ENCODE measurements around the gene SFXN3. TPM values are rescaled to one million over a fixed set of nuclear protein-coding genes. Genes with fewer than 3 reads are reported as not detected.
A peak's percentile ranks its signal among the peaks of the same experiment; 100 is the strongest.

Gene SFXN3
- total RNA-seq, 1 experiment from 2014 or later: 52.4 TPM

DNA sequence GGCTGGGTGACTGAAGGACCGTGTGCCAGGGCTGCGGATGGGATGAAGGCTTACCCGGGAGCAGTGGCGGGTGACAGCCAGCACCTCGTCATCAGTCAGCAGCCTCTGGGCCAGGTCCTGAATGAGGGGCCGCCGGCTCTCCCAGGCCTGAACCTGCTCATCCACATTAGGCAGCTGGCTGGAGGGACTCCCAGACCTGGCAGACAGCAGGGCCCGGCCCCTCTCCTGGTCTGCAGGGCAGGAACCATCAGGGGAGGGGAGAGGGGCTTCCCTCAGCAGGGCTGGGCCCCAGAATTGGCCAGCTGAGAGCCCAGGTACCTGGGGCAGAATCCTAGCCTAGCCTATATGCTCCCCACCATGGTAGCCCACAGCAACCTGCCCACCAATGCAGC, 15.5 kb upstream of the SFXN3 start:
- Histone ChIP-seq H3K36me3 (no peaks in the 10 kb centered on the region), H3K4me1 (replicated peaks) (peaks cover 55% of the 10 kb centered on the region), H3K4me3 (no peak overlapping the region), H3K27ac (no peak overlapping the region), H3K9me3 (replicated peaks) (no peaks in the 10 kb centered on the region), H3K27me3 (replicated peaks) (no peaks in the 10 kb centered on the region)
- no peak for DNase-seq (ENCODE audit: low read depth in 1 of 2, low spot score in 2 of 2)

DNA sequence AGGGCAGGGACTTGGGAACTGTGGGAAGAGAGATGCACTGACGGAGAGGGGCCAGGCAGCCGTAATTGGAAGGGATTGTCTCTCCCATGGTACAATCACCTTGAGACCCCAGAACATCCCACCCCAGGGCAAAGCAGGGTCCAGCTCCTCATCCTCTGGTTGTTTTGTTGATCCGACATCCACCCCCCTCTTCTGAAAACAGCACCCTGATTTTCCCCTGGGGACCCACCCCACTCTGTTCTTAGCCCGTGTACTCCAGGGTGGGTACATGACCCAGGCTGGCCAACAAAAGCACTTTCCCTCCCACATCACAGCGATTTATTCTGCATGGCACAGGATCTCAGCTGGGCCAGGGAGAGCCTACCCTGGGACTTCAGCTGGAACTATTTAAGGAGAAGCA, 14.2 kb upstream of the SFXN3 start:
- H3K27ac ChIP-seq: no peak overlapping the region
- no peak overlapping the region for H3K4me3 ChIP-seq
- H3K27me3 ChIP-seq (replicated peaks): no peaks in the 10 kb centered on the region
- H3K36me3 ChIP-seq: no peaks in the 10 kb centered on the region
- H3K4me1 ChIP-seq (replicated peaks): peaks cover 42% of the 10 kb centered on the region
- DNase-seq (ENCODE audit: low read depth in 1 of 2, low spot score in 2 of 2): no peak
- no peaks in the 10 kb centered on the region for H3K9me3 ChIP-seq (replicated peaks)

DNA sequence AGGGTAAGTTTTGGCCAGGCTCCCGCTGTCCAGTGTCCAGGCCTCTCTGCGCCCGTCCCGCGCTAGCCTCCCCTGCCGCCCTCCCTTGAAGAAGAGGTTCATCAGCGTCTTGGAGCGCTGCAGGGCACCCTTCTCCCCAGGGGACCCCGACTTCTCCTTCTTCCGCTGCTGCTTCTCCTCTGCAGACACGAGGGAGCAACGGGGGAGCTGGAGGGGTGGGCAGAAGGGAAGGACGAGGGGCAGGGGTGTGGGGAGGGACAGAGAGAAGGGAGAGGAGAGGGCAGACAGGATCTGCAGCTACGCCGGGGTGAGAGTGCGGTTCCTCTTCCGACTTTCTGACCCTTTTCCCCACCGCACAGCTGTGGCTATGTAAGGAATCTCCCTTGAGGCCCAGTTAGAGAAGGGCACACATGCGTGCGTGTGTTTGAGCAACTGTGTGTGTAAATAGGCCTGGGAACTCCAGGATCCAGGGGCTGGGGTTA, 12.9 kb upstream of the SFXN3 start:
- no peaks in the 10 kb centered on the region for H3K27me3 ChIP-seq (replicated peaks)
- no peaks in the 10 kb centered on the region for H3K9me3 ChIP-seq (replicated peaks)
- no peak for DNase-seq (ENCODE audit: low read depth in 1 of 2, low spot score in 2 of 2)
- H3K4me3 ChIP-seq: no peak overlapping the region
- no peaks in the 10 kb centered on the region for H3K36me3 ChIP-seq
- H3K4me1 ChIP-seq (replicated peaks): peaks cover 29% of the 10 kb centered on the region
- no peak overlapping the region for H3K27ac ChIP-seq

DNA sequence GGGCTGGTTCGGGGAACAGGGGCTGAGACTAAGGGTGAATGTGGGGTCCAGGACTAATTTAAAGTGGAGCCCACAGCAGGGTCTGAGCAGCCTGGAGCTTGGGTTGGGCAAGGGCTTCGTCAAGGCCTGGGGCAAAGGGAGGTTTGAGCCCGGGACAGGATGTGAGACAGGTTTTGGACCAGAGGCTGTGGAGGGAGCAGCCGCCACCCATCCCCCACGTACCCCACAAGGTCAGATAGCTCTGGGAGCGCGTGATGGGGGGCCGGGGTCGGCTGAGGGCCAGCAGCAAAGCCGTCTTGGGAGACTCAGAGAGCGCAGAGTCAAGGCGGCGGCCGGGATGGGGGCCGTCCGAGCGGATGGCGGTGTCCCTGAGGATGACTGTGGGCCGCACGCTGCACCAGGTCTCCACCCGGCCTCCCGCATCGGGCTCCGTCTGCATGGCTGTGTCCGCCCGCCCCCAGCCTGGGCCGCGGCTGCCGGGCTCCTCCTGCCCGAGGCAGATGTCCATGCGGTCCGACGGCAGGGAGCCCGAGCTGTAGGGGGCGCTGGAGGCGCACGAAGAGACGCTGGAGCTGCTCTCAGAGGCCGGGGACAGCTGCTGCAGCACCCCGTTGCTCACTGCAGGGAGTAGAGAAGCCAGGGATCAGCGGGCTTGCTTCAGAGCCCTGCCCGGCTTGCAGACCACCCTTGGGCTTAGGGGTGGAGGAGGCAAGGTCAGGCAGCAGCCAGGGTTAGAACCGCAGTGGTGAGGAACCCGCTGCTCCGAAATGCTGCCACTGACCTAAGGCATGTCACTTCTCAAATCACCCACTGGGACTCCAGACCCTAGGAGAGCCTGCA, 12.2 kb upstream of the SFXN3 start:
- no peaks in the 10 kb centered on the region for H3K36me3 ChIP-seq
- no peaks in the 10 kb centered on the region for H3K9me3 ChIP-seq (replicated peaks)
- DNase-seq (ENCODE audit: low read depth in 1 of 2, low spot score in 2 of 2): peak; percentile 73 to 90
- no peak overlapping the region for H3K27ac ChIP-seq
- H3K27me3 ChIP-seq (replicated peaks): no peaks in the 10 kb centered on the region
- peaks cover 22% of the 10 kb centered on the region for H3K4me1 ChIP-seq (replicated peaks)
- H3K4me3 ChIP-seq: no peak overlapping the region

DNA sequence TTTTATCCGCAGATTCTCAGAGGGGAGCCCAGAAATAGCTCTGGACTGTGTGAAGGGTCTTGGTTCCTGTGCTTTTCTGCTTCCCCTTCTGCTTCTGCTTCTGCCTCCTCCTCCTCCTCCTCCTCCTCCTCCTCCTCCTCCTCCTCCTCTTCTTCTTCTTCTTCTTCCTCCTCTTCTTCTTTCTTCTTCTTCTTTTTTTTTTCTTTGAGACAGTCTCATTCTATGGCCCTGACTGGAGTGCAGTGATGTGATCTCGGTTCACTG, 11.7 kb upstream of the SFXN3 start:
- H3K27me3 ChIP-seq (replicated peaks): no peaks in the 10 kb centered on the region
- H3K4me1 ChIP-seq (replicated peaks): peaks cover 17% of the 10 kb centered on the region
- no peak overlapping the region for H3K27ac ChIP-seq
- no peak overlapping the region for H3K4me3 ChIP-seq
- H3K36me3 ChIP-seq: no peaks in the 10 kb centered on the region
- no peaks in the 10 kb centered on the region for H3K9me3 ChIP-seq (replicated peaks)
- DNase-seq (ENCODE audit: low read depth in 1 of 2, low spot score in 2 of 2): no peak

DNA sequence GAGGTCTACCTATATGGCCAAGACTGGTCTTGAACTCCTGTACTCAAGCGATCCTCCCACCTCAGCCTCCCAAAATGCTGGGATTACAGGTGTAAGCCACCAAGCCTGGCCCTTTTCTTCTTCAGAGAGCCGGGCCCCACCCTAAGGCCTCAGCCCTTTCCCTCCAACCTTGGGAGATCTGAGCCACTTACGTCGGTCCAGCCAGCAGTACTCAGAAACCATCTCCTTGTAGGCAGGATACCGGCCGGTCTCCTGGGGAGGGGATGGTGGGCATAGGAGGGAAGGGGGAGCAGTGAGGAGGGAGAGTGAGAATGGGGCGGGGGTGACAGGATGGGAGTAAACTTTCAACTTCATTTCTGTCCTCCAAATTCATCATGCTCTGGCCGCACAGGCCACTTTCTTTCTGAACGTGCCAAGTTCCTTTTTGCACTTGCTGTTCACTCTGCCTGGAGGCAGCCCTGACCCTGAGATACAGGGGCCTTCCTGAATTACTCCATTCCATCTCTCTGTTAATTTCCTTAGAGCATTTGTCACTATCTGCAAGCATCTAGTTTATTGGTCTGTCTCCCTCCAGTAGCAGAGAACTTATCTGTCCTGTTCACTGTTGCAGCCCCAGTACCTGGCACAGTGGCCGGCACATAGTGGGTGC, 10.5 kb upstream of the SFXN3 start:
- no peaks in the 10 kb centered on the region for H3K36me3 ChIP-seq
- H3K9me3 ChIP-seq (replicated peaks): no peaks in the 10 kb centered on the region
- no peak overlapping the region for H3K4me3 ChIP-seq
- no peaks in the 10 kb centered on the region for H3K27me3 ChIP-seq (replicated peaks)
- DNase-seq (ENCODE audit: low read depth in 1 of 2, low spot score in 2 of 2): no peak
- H3K27ac ChIP-seq: no peak overlapping the region
- peaks cover 7% of the 10 kb centered on the region; the same call in 1 of the 2 replicates for H3K4me1 ChIP-seq (replicated peaks)

DNA sequence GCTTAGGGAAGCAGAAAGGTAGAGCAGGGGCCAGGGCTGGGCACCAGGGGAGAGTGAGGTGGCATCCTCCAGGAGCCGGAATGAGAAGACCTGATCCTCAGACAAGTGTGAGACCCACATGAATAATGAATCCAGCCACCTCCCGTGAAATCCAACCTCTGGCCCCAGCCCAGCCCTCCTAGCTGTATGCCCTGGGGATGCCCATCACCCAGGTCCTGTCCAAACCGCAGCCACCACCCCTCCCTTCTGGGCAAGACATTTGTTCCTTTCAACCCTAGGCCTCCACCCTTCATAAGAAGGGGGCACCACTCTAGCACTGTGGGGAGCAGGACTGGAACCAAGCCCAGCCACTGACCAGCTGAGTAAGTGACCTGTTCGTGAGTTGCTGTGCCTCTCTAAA, 9.8 kb upstream of the SFXN3 start:
- Histone ChIP-seq H3K4me1 (replicated peaks) (peaks cover 7% of the 10 kb centered on the region; the same call in 1 of the 2 replicates), H3K9me3 (replicated peaks) (no peaks in the 10 kb centered on the region), H3K36me3 (no peaks in the 10 kb centered on the region), H3K27me3 (replicated peaks) (no peaks in the 10 kb centered on the region), H3K4me3 (no peak overlapping the region), H3K27ac (no peak overlapping the region)
- no peak for DNase-seq (ENCODE audit: low read depth in 1 of 2, low spot score in 2 of 2)

DNA sequence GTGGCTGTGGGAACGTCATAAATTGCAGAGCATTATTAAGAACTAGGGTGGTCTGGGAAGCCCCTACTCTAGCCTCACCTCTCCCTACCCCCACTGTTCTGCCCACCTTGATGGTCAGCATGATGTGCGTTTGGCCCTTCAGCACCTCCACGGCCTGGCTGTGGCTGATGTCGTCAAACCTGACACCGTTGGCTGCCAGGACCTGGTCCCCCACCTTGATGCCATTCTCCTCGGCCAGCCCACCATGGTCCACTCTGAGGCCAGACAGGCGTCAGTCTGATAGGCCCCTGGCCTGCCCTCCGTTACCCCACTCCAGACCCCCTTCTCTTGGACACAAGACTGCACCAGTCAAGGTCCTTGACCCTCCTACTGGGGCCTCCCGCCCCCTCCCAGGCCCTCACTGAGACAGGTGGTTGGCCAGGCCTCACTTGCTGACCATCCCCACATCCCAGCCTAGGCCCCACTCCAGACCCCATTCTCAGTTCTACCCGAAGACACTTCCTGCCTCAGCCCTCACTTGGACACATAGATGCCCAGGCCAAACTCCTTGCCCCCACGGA, 9.3 kb upstream of the SFXN3 start:
- peaks cover 7% of the 10 kb centered on the region; the same call in 1 of the 2 replicates for H3K4me1 ChIP-seq (replicated peaks)
- DNase-seq (ENCODE audit: low read depth in 1 of 2, low spot score in 2 of 2): no peak
- H3K27me3 ChIP-seq (replicated peaks): no peaks in the 10 kb centered on the region
- no peaks in the 10 kb centered on the region for H3K36me3 ChIP-seq
- H3K4me3 ChIP-seq: no peak overlapping the region
- H3K27ac ChIP-seq: no peak overlapping the region
- H3K9me3 ChIP-seq (replicated peaks): no peaks in the 10 kb centered on the region

DNA sequence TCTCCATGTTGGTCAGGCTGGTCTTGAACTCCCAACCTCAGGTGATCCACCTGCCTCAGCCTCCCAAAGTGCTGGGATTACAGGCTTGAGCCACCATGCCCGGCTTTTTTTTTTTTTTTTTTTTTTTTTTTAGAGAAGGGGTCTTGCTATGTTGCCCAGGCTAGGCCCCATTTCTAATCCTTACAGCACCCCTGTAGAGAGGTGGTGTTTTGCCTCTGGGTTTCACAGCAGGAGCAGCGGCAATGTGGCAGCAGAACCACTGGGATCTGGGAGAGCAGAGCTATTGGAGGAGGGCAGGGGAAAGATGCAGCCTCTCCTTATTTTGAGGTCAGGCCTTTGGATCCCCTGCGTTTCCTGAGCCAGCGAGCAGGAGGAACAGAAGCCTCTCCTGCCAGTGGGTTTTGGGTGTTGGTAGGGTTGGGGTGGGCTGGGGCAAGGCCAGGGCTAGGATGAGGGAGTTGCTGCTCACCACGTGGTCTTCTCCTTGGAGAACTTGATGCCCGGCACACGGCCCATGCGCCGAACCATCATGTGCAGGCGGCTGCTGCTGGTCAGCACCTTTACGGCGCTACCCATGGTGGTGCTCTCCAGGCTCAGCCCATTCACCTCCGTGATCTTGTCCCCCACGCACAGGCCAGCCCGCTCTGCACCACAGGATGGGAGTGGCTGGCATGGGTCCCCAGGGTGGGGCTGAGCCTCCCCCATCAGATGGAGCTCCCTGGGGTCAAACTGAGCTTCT, 7.9 kb upstream of the SFXN3 start:
- H3K27me3 ChIP-seq (replicated peaks): no peaks in the 10 kb centered on the region
- peaks cover 7% of the 10 kb centered on the region; the same call in 1 of the 2 replicates for H3K4me1 ChIP-seq (replicated peaks)
- no peak overlapping the region for H3K27ac ChIP-seq
- DNase-seq (ENCODE audit: low read depth in 1 of 2, low spot score in 2 of 2): no peak
- H3K36me3 ChIP-seq: no peaks in the 10 kb centered on the region
- H3K9me3 ChIP-seq (replicated peaks): no peaks in the 10 kb centered on the region
- H3K4me3 ChIP-seq: no peak overlapping the region

DNA sequence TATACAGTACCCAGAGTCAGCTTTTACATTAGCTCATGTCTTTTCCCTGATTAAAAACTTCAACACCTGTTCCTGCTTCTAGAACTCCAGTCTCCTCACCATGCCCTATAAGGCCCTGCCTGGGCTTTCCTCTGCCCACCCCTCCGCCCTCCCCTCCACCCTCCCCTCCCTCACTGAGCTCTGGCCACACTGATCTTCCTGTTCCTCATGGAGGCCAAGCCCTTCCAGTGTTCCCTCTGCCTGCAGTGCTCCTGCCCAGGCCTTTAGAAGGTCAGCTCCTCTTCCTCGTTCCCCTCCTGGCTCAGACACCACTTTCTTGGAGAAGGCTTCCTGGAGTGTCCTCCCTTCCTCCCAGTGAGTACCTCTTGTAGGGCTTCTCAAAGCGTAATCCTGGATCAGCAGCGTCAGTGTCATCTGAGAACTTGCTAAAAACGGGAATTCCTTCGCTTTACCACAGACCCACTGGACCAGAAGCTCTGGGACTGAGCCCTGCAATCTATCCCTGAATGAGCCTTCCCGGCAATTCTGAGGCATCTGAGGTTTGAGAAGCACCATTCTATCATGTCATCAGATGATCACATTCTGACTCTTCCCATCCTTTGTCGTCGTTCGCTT, 3.8 kb upstream of the SFXN3 start:
- Histone ChIP-seq H3K9me3 (replicated peaks) (no peaks in the 10 kb centered on the region), H3K27ac (no peak overlapping the region), H3K4me3 (no peak overlapping the region), H3K36me3 (no peaks in the 10 kb centered on the region), H3K27me3 (replicated peaks) (no peaks in the 10 kb centered on the region), H3K4me1 (replicated peaks) (peaks cover 19% of the 10 kb centered on the region)
- no peak for DNase-seq (ENCODE audit: low read depth in 1 of 2, low spot score in 2 of 2)

DNA sequence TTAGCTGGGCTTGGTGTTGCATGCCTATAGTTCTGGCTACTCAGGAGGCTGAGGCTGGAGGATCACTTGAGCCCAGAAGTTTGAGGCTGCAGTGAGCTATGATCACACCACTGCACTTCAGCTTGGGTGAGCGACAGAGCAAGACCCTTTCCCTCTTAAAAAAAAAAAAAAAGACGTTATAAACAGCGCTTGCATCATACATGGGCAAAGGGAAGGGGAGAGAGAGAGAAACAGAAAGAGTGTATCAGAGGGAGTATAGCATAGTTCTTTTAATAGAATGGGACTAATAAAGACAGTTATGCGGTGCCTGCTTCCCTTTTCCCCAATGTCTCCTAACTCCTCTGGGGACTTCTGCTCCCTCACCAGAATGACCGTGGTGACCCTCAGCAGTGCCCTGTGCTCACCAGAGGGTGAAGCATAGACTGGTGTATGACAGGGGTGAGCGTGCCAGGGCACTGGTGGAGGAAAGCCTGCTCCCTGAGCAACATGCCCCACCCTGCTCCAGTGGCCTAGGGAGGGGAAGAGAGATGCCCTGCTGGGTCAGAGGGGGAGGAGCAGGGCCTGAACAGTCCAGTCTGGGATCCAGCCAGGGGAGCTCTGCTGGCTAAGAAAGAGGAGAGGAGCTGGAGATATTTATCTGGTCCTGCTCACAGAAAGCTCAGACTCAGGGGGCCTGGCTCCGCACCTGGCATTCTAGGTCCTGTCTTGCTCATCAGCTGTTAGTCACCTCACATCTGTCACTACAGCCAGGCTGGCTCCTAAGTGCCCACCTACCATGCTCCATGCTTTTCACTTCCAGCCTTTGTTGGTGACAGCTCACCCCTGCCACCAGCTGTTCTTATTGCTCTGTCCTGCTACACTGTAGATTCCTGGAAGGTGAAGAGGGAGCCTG, 2.3 kb upstream of the SFXN3 start:
- no peak for DNase-seq (ENCODE audit: low read depth in 1 of 2, low spot score in 2 of 2)
- Histone ChIP-seq H3K27ac (no peak overlapping the region), H3K9me3 (replicated peaks) (no peaks in the 10 kb centered on the region), H3K27me3 (replicated peaks) (no peaks in the 10 kb centered on the region), H3K36me3 (no peaks in the 10 kb centered on the region), H3K4me3 (no peak overlapping the region), H3K4me1 (replicated peaks) (peaks cover 34% of the 10 kb centered on the region)

DNA sequence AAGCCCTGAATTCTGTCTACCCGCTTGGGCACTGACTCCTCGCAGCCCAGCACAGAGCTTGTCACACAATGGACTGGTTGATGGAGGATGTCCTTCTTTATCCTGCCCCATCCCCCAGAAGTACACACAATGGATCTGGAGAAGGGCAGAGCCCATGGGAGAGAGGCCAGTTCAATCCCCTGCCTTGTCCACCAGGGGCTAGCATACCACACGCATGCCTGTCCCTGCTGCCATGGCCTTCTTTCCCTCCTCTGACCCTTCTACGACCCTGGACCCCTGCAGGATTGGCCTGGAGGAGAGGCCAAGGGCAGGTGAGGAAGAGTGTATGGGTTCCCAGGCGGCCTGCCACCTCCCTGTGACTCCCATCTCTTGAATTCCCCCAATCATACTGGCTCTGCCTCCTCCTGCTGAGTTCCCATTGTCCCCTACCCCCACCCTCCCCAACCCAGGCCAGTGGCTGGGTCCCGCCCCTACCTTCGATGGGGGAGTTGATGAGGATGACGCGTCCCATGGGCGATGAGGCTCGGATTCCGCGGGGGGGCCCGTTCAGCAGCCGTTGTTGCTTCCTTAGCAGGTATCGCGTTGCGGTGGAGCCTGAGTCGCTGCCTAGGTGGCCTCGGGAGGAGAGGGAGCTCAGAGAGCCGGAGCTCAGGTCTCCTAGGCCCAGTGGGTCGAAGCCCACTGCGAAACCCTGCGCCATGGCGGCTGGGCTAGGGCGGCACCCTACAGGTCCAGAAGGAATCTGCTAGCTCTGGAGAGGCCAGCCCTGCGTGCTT, 1.3 kb upstream of the SFXN3 start:
- Histone ChIP-seq H3K36me3 (peaks cover 1% of the 10 kb centered on the region), H3K27me3 (replicated peaks) (no peaks in the 10 kb centered on the region), H3K27ac (no peak overlapping the region), H3K4me3 (no peak overlapping the region), H3K4me1 (replicated peaks) (peaks cover 34% of the 10 kb centered on the region), H3K9me3 (replicated peaks) (no peaks in the 10 kb centered on the region)
- DNase-seq (ENCODE audit: low read depth in 1 of 2, low spot score in 2 of 2): no peak

Measured in SJSA1 (cell line).